Keratinocyte (primary cell): ENCODE results near the gene SAMD5. TPM values are rescaled to one million over a fixed set of nuclear protein-coding genes. Genes with fewer than 3 reads are reported as not detected.

Source experiments
- DNase-seq: peaks from one replicate; pipeline ENCODE4 v3.0.0-alpha.2; 2011; ENCODE audit warnings: low read depth, missing footprints, low spot score
- FAIRE-seq: peaks from 2 replicates; lab custom pipeline; 2011; peaks lifted over from hg19 to GRCh38; lab: Jason Lieb, UNC
- H2AFZ ChIP-seq: 2 replicates; pipeline ENCODE4 v1.6.0; 2012; ENCODE audit warnings: low read length, control low read depth, inconsistent platforms; ENCODE audit not compliant: control insufficient read depth
- H3K27ac ChIP-seq: 2 replicates; pipeline ENCODE4 v1.5.1; 2011; ENCODE audit warnings: low read length; ENCODE audit not compliant: control insufficient read depth, insufficient read depth
- H3K27me3 ChIP-seq: 3 replicates; pipeline ENCODE4 v1.6.0; 2011; ENCODE audit warnings: low read length; ENCODE audit not compliant: control insufficient read depth, insufficient read depth; ENCODE audit errors: extremely low read depth
- H3K36me3 ChIP-seq, 2 experiments: 2 replicates in 1 of 2; 3 replicates in 1 of 2; pipeline ENCODE4 v1.5.1; 2011; ENCODE audit warnings: low read length in 2 of 2, mild to moderate bottlenecking in 1 of 2; ENCODE audit not compliant: control insufficient read depth in 2 of 2, insufficient read depth in 2 of 2; ENCODE audit errors: extremely low read depth in 1 of 2
- H3K4me1 ChIP-seq: 3 replicates; pipeline ENCODE4 v1.5.1; 2011; ENCODE audit warnings: low read length; ENCODE audit not compliant: control insufficient read depth, insufficient read depth; ENCODE audit errors: extremely low read depth
- H3K4me2 ChIP-seq: 3 replicates; pipeline ENCODE4 v1.6.0; 2011; ENCODE audit warnings: low read depth, low read length; ENCODE audit not compliant: control insufficient read depth, insufficient read depth; ENCODE audit errors: extremely low read depth
- H3K4me3 ChIP-seq, 3 experiments: fragments of 200-600 bp in 1 of 3; sonication (generic) in 1 of 3; 2 replicates in 2 of 3; 3 replicates in 1 of 3; pipeline ENCODE4 v1.5.1; 2011 to 2016; ENCODE audit warnings: low read length in 3 of 3, mild to moderate bottlenecking in 3 of 3, control low read depth in 2 of 3, inconsistent platforms in 1 of 3, low read depth in 1 of 3, mixed read lengths in 1 of 3, mixed run types in 1 of 3, moderate library complexity in 1 of 3; ENCODE audit not compliant: control insufficient read depth in 2 of 3, insufficient read depth in 2 of 3; ENCODE audit errors: extremely low read depth in 1 of 3
- H3K79me2 ChIP-seq: 2 replicates; pipeline ENCODE4 v1.6.0; 2012; ENCODE audit warnings: low read length; ENCODE audit not compliant: control insufficient read depth, insufficient read depth
- H3K9ac ChIP-seq: 3 replicates; pipeline ENCODE4 v1.6.0; 2011; ENCODE audit warnings: low read length; ENCODE audit not compliant: control insufficient read depth, insufficient read depth; ENCODE audit errors: extremely low read depth
- H3K9me1 ChIP-seq: 3 replicates; pipeline ENCODE4 v1.6.0; 2011; ENCODE audit warnings: low read length; ENCODE audit not compliant: control insufficient read depth, insufficient read depth; ENCODE audit errors: extremely low read depth
- H3K9me3 ChIP-seq: 2 replicates; pipeline ENCODE4 v1.5.1; 2012; ENCODE audit warnings: low read depth, low read length; ENCODE audit not compliant: control insufficient read depth
- H4K20me1 ChIP-seq: 3 replicates; pipeline ENCODE4 v1.6.0; 2011; ENCODE audit warnings: low read length; ENCODE audit not compliant: control insufficient read depth, insufficient read depth; ENCODE audit errors: extremely low read depth
- EZH2 ChIP-seq: IDR thresholded peaks from one replicate; pipeline ENCODE4 v1.6.1; 2012; ENCODE audit warnings: inconsistent platforms, mild to moderate bottlenecking, low read length, moderate library complexity
- dilution Hi-C: fragments of 300-500 bp; cut with MboI; formaldehyde crosslinking; loops from one replicate; pipeline ENCODE4 v1.7.0; 2020; ENCODE audit warnings: low sequenced_read_pairs; ENCODE audit not compliant: extremely low pct_ligation_motif_present
- polyA plus RNA-seq, 5 experiments: library from polyadenylated mRNA; depleted of rRNA in 3 of 5; stranded (reverse) in 3 of 5; stranded (forward) in 1 of 5; unstranded in 1 of 5; fragments of >200 nt; gene quantifications; 1 replicate in 1 of 5; 2 replicates in 3 of 5; 3 replicates in 1 of 5; pipeline versions ENCODE4 v1.2.1 to v1.2.3, GENCODE V29; 2011 to 2012; ENCODE audit warnings: missing spikeins in 2 of 5, low read depth in 1 of 5, low replicate concordance in 1 of 5
- TF ChIP-seq, protein P1 (sequence below), 3 experiments: IDR thresholded peaks in 1 of 3; conservative IDR thresholded peaks in 1 of 3; optimal IDR thresholded peaks in 1 of 3; 2 replicates in 2 of 3; 3 replicates in 1 of 3; pipeline versions ENCODE3 to v1.5.1; 2011; ENCODE audit warnings: low read length in 3 of 3, mild to moderate bottlenecking in 3 of 3, moderate library complexity in 2 of 3, control low read depth in 1 of 3, inconsistent platforms in 1 of 3; ENCODE audit not compliant: insufficient read depth in 2 of 3; ENCODE audit errors: extremely low read depth in 1 of 3

SAMD5 gene
- polyA plus RNA-seq, 1 donor (not counting 4 experiments of a cell fraction or from before 2014, with no cell fraction given), result 1.2 TPM

DNA sequence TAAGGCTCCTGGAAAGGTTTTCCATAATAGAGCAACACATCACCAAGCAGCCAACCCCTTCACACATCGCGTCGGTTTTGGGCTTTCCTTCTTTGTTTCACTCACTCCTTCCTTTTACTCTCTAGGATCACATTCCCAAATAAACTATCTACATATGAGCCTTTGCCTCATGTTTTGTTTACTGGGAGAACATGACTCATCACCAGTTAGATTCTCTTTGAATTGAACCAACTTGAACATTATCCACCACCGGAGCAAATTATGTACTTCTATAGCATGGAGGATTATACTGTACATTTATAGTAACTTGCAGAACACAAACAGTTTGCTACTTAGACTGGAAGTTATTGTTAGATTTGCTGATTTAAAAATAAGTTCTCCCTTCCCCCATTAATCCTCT is 41.0 kb downstream of the SAMD5 start:
- H3K27me3 ChIP-seq, result no peaks in the 10 kb centered on the region
- no peak overlapping the region for H3K27ac ChIP-seq
- no peaks in the 10 kb centered on the region for H3K9me1 ChIP-seq
- H2AFZ ChIP-seq, result no peak overlapping the region
- no peak overlapping the region for H3K4me3 ChIP-seq
- H3K79me2 ChIP-seq, result no peaks in the 10 kb centered on the region
- DNase-seq (no peak), FAIRE-seq (no peak)
- dilution Hi-C loops, result no loop called here
- no peaks in the 10 kb centered on the region for H4K20me1 ChIP-seq
- TF ChIP-seq, protein P1, sequence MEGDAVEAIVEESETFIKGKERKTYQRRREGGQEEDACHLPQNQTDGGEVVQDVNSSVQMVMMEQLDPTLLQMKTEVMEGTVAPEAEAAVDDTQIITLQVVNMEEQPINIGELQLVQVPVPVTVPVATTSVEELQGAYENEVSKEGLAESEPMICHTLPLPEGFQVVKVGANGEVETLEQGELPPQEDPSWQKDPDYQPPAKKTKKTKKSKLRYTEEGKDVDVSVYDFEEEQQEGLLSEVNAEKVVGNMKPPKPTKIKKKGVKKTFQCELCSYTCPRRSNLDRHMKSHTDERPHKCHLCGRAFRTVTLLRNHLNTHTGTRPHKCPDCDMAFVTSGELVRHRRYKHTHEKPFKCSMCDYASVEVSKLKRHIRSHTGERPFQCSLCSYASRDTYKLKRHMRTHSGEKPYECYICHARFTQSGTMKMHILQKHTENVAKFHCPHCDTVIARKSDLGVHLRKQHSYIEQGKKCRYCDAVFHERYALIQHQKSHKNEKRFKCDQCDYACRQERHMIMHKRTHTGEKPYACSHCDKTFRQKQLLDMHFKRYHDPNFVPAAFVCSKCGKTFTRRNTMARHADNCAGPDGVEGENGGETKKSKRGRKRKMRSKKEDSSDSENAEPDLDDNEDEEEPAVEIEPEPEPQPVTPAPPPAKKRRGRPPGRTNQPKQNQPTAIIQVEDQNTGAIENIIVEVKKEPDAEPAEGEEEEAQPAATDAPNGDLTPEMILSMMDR (optimal IDR thresholded peaks at IDR 0.05 in 1 of 3, IDR thresholded peaks at IDR 0.05 in 1 of 3, conservative IDR thresholded peaks at IDR 0.05 in 1 of 3; ENCODE audit: extremely low read depth in 1 of 3, insufficient read depth in 2 of 3, low read length in 3 of 3), result no peak
- no peak for TF ChIP-seq EZH2
- no peaks in the 10 kb centered on the region for H3K9me3 ChIP-seq
- no peak overlapping the region for H3K9ac ChIP-seq
- H3K4me2 ChIP-seq, result no peak overlapping the region
- no peaks in the 10 kb centered on the region for H3K4me1 ChIP-seq
- no peaks in the 10 kb centered on the region for H3K36me3 ChIP-seq

DNA sequence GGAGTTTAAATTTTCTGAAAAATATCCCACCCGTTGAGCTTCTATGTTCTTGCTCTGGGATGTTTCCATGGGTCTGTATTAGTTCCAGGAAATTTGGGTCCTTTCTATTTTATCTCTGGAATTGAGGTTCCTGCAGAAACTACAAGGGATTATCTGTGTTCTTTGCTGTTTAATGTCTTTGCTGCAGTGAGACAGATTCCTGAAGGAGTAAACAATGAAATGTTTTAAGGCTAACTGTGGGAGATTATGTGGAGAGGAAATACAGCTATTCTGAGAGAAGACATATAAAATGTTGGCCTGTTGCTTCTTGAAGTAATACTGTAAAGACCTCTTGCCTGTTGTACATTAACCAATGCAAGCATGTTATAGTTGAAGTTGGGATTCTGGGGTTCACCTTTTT is 43.5 kb downstream of the SAMD5 start:
- Histone ChIP-seq H3K27me3 (no peaks in the 10 kb centered on the region), H3K9me3 (no peaks in the 10 kb centered on the region), H3K4me3 (no peak overlapping the region), H3K4me2 (no peak overlapping the region), H3K4me1 (no peaks in the 10 kb centered on the region), H3K9me1 (no peaks in the 10 kb centered on the region), H3K79me2 (no peaks in the 10 kb centered on the region), H3K36me3 (no peaks in the 10 kb centered on the region), H4K20me1 (no peaks in the 10 kb centered on the region), H3K9ac (no peak overlapping the region), H3K27ac (no peak overlapping the region), H2AFZ (no peak overlapping the region)
- DNase-seq, result no peak
- dilution Hi-C loops, result no loop called here
- TF ChIP-seq EZH2, result no peak
- TF ChIP-seq, protein P1 (optimal IDR thresholded peaks at IDR 0.05 in 1 of 3, IDR thresholded peaks at IDR 0.05 in 1 of 3, conservative IDR thresholded peaks at IDR 0.05 in 1 of 3; ENCODE audit: extremely low read depth in 1 of 3, insufficient read depth in 2 of 3, low read length in 3 of 3), result no peak
- no peak for FAIRE-seq
